A549 (cell line): ENCODE measurements around the gene MSI2. TPM values are rescaled to one million over a fixed set of nuclear protein-coding genes. Genes with fewer than 3 reads are reported as not detected.

ENCODE experiments used
- ATAC-seq, 2 experiments: fragments of 200-7000 bp in 1 of 2; fragments of >200 bp in 1 of 2; cut with Nextera tagmentation in 1 of 2; cut with Tn5 transposase in 1 of 2; 3 replicates each; pipeline versions ENCODE4 v1.8.0 to v1.9.1; 2018 to 2020; ENCODE audit warnings: mild to moderate bottlenecking in 1 of 2, moderate library complexity in 1 of 2
- CTCF ChIA-PET: fragments of 300-600 bp; sonication (Branson Sonifier 250); formaldehyde crosslinking; extraction: SDS; loops from one replicate; lab custom pipeline; 2021; ENCODE audit warnings: antibody characterized with exemption, inconsistent platforms; lab: Yijun Ruan, JAX
- POLR2A ChIA-PET: fragments of 350-600 bp; formaldehyde crosslinking; extraction: SDS; loops from one replicate; lab custom pipeline; 2021; ENCODE audit warnings: antibody characterized with exemption, inconsistent platforms; lab: Yijun Ruan, JAX
- DNase-seq, 2 experiments: peaks; one replicate each; pipeline versions ENCODE4 v3.0.0 to v3.0.0-alpha.2; 2011 to 2016; ENCODE audit warnings: low read depth in 1 of 2, low spot score in 1 of 2
- FAIRE-seq: peaks from 2 replicates; lab custom pipeline; 2011; peaks lifted over from hg19 to GRCh38; lab: Jason Lieb, UNC
- H3K27ac ChIP-seq, 2 experiments: fragments of >200 bp; sonication (Bioruptor Twin); formaldehyde crosslinking; 3 replicates each; pipeline ENCODE4 v1.5.1; 2016 to 2017
- H3K4me1 ChIP-seq: fragments of >200 bp; sonication (Bioruptor Twin); formaldehyde crosslinking; 3 replicates; pipeline ENCODE4 v1.6.1; 2016
- H3K4me2 ChIP-seq: fragments of >200 bp; sonication (Bioruptor Twin); formaldehyde crosslinking; 3 replicates; pipeline ENCODE4 v1.6.1; 2016
- H3K4me3 ChIP-seq: fragments of >200 bp; sonication (Bioruptor Twin); formaldehyde crosslinking; 3 replicates; pipeline ENCODE4 v1.5.1; 2016
- H3K9me3 ChIP-seq: fragments of >200 bp; sonication (Bioruptor Twin); formaldehyde crosslinking; 3 replicates; pipeline ENCODE4 v1.6.1; 2016
- CBX8 ChIP-seq: fragments of 200-600 bp; sonication (generic); IDR thresholded peaks from 2 replicates; pipeline ENCODE4 v1.6.1; 2016
- CHD4 ChIP-seq: fragments of 200-600 bp; sonication (generic); IDR thresholded peaks from 2 replicates; pipeline ENCODE4 v1.6.1; 2016; ENCODE audit warnings: antibody characterized with exemption, mild to moderate bottlenecking, borderline replicate concordance
- EHMT2 ChIP-seq: fragments of 200-600 bp; sonication (generic); IDR thresholded peaks from 2 replicates; pipeline ENCODE4 v1.6.1; 2016; ENCODE audit warnings: antibody characterized with exemption, low read depth, mild to moderate bottlenecking, moderate library complexity
- ESRRA ChIP-seq: fragments of 150-350 bp; IDR thresholded peaks from 2 replicates; pipeline ENCODE4 v1.6.1; 2014; ENCODE audit warnings: mild to moderate bottlenecking, low read length, borderline replicate concordance
- FOSB ChIP-seq: fragments of 250-450 bp; sonication (Bioruptor Pico); IDR thresholded peaks from 2 replicates; pipeline ENCODE4 v1.5.0; 2020; ENCODE audit warnings: mild to moderate bottlenecking, moderate library complexity
- FOXS1 ChIP-seq: fragments of 250-450 bp; sonication (Bioruptor Pico); IDR thresholded peaks from 2 replicates; pipeline ENCODE4 v1.5.0; 2020; ENCODE audit warnings: mild to moderate bottlenecking, moderate library complexity
- HEYL ChIP-seq: fragments of 250-450 bp; sonication (Bioruptor Pico); IDR thresholded peaks from 2 replicates; pipeline ENCODE4 v1.8.0; 2021; ENCODE audit warnings: mild to moderate bottlenecking, moderate library complexity
- HOXA7 ChIP-seq: fragments of 250-450 bp; sonication (Bioruptor Pico); IDR thresholded peaks from 2 replicates; pipeline ENCODE4 v1.5.0; 2020; ENCODE audit warnings: mild to moderate bottlenecking, moderate library complexity
- HOXB13 ChIP-seq: fragments of 250-450 bp; sonication (Bioruptor Pico); IDR thresholded peaks from 2 replicates; pipeline ENCODE4 v1.5.0; 2020; ENCODE audit warnings: low read depth, mild to moderate bottlenecking, moderate library complexity
- KDM5A ChIP-seq: fragments of 200-600 bp; sonication (generic); IDR thresholded peaks from 2 replicates; pipeline ENCODE4 v1.6.1; 2016; ENCODE audit warnings: antibody characterized with exemption, mild to moderate bottlenecking
- MAZ ChIP-seq: fragments of 150-350 bp; IDR thresholded peaks from 2 replicates; pipeline ENCODE4 v1.6.1; 2014; ENCODE audit warnings: antibody characterized with exemption, low read depth, low read length, borderline replicate concordance
- NPAS2 ChIP-seq: fragments of 250-450 bp; sonication (Bioruptor Pico); IDR thresholded peaks from 2 replicates; pipeline ENCODE4 v1.8.0; 2022; ENCODE audit warnings: mild to moderate bottlenecking, moderate library complexity, borderline replicate concordance
- PHF8 ChIP-seq: fragments of 200-600 bp; sonication (generic); IDR thresholded peaks from 2 replicates; pipeline ENCODE4 v1.6.1; 2016; ENCODE audit warnings: low read depth, mild to moderate bottlenecking, antibody characterized with exemption, moderate library complexity, borderline replicate concordance
- POLR2A ChIP-seq: IDR thresholded peaks from 2 replicates; pipeline ENCODE4 v1.6.1; 2012; ENCODE audit warnings: mild to moderate bottlenecking, low read length
- RAD21 ChIP-seq, 2 experiments: fragments of >200 bp in 1 of 2; sonication (Bioruptor Twin) in 1 of 2; formaldehyde crosslinking in 1 of 2; IDR thresholded peaks in 1 of 2; conservative IDR thresholded peaks in 1 of 2; 2 replicates in 1 of 2; 3 replicates in 1 of 2; pipeline ENCODE4 v1.6.1; 2012 to 2018; ENCODE audit warnings: inconsistent platforms in 1 of 2
- RARB ChIP-seq: fragments of 250-450 bp; sonication (Bioruptor Pico); IDR thresholded peaks from 2 replicates; pipeline ENCODE4 v1.8.0; 2021; ENCODE audit warnings: mild to moderate bottlenecking, moderate library complexity
- RFX5 ChIP-seq: fragments of 450-650 bp; IDR thresholded peaks from 2 replicates; pipeline ENCODE4 v1.7.1; 2014; ENCODE audit warnings: antibody characterized with exemption, mild to moderate bottlenecking, moderate library complexity
- SREBF2 ChIP-seq: fragments of 450-650 bp; IDR thresholded peaks from 2 replicates; pipeline ENCODE4 v1.6.1; 2014; ENCODE audit warnings: mild to moderate bottlenecking, moderate library complexity
- TP53 ChIP-seq: fragments of 250-450 bp; sonication (Bioruptor Pico); IDR thresholded peaks from 2 replicates; pipeline ENCODE4 v1.5.0; 2021; ENCODE audit warnings: mild to moderate bottlenecking, moderate library complexity
- ZFP36 ChIP-seq: fragments of 450-650 bp; IDR thresholded peaks from 2 replicates; pipeline ENCODE4 v1.6.1; 2014; ENCODE audit warnings: borderline replicate concordance; ENCODE audit not compliant: partially characterized antibody
- ZNF302 ChIP-seq: fragments of 250-450 bp; sonication (Bioruptor Pico); IDR thresholded peaks from 2 replicates; pipeline ENCODE4 v1.9.0; 2021; ENCODE audit warnings: inconsistent platforms, mild to moderate bottlenecking, moderate library complexity
- ZSCAN20 ChIP-seq: fragments of 250-450 bp; sonication (Bioruptor Pico); IDR thresholded peaks from 2 replicates; pipeline ENCODE4 v1.8.0; 2022; ENCODE audit warnings: mild to moderate bottlenecking, moderate library complexity
- WGBS: methylation state at CpG from one replicate; pipeline ENCODE4 v1.1.6; 2017; ENCODE audit errors: missing lambda C conversion rate; 5-methylcytosine and 5-hydroxymethylcytosine counted together
- polyA plus RNA-seq, 4 experiments: library from polyadenylated mRNA; depleted of rRNA in 3 of 4; stranded (reverse); fragments of >200 nt; fragmentation: RNase III in 1 of 4; extraction: RNeasy Plus Mini Kit Qiagen cat#74134 plus additional on column Dnase treatment in 1 of 4; gene quantifications; 2 replicates in 3 of 4; 3 replicates in 1 of 4; pipeline ENCODE4 v1.2.3, GENCODE V29; 2011 to 2017
- TF ChIP-seq, protein P1 (sequence below): IDR thresholded peaks from 2 replicates; pipeline ENCODE4 v1.6.1; 2012
- TF ChIP-seq, protein P2 (sequence below): fragments of 250-450 bp; sonication (Bioruptor Pico); IDR thresholded peaks from 2 replicates; pipeline ENCODE4 v1.5.0; 2020; ENCODE audit warnings: low read depth, mild to moderate bottlenecking, moderate library complexity
- TF ChIP-seq, protein P3 (sequence below): fragments of >200 bp; sonication (Bioruptor Twin); formaldehyde crosslinking; IDR thresholded peaks from 3 replicates; pipeline ENCODE4 v1.6.1; 2016
- TF ChIP-seq, protein P4 (sequence below): fragments of 250-450 bp; sonication (Bioruptor Pico); IDR thresholded peaks from 2 replicates; pipeline ENCODE4 v1.5.0; 2021; ENCODE audit warnings: mild to moderate bottlenecking, moderate library complexity, borderline replicate concordance

The MSI2 gene
- polyA plus RNA-seq, 2 of the 4 experiments (the other 2 are of a cell fraction): 43.6 to 44.4 TPM

DNA sequence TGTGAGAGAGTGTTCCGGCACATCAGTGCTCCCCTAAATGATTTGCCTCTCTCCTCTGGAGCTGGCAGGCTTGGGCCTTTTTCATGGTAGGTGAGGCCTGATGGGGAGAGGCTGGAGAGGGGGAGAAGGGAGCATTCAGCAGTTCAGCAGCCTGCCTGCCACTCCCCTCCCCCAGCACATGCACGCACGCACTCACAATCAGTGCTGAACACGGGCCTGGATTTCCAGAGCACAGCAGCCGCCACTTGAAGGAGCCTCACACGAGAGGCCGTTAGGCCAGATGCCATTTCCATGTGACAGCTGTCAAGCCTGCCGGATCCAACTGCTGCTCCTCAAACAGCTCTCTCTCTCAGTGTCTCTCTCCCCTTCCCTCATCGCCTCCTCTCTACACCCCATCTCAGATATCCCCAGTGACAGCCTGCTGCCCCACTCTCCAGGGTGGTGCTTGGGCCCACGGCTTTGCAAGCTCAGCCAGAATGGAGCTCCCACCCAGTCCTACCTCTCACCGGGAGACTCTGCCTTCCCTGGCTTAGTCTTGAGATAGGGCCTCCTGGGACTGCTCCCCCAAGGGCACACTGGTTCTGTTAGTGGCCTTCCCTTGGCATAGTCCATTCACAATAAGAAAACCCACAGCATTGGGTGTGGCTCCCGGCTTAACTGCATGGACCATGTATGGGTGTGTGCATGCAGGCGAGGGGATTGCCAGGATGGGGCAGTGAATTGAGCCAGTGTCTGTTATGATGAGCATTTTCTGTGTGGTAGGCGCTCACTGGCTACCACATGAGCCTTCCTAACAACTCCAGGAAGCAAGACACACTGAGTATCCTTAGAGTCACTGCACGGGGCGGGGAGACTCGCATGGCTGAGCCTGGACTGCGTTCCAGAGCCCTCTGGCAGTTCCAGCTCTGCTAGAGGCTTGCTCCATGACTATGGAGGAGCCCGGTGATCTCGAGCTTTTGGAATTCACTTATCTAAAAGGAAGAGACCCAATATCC is 262.6 kb downstream of the MSI2 start:
- TF ChIP-seq POLR2A: no peak
- no peak for TF ChIP-seq RARB
- WGBS: 85% methylated on average over 20 of the region's 20 CpGs
- DNase-seq (peak in 1 of 2 experiments; percentile 48), ATAC-seq (peak in 1 of 2 experiments; percentile 57; a peak in 4 of 6 replicates), FAIRE-seq (no peak)
- Histone ChIP-seq H3K4me3 (no peak overlapping the region), H3K9me3 (peaks cover 3% of the 10 kb centered on the region; the same call in 1 of the 3 replicates), H3K27ac (peak overlapping the region; percentile 67 to 80), H3K4me2 (peak overlapping the region; percentile 63), H3K4me1 (peaks cover 84% of the 10 kb centered on the region)
- ChIA-PET POLR2A (no interaction called here), CTCF (interaction anchor here (1.1 to 3.1 kb wide), 8 partner anchors 7 to 276 kb away, joined by 3 to 16 read pairs (median 4); no protein-coding TSS in a partner anchor)

DNA sequence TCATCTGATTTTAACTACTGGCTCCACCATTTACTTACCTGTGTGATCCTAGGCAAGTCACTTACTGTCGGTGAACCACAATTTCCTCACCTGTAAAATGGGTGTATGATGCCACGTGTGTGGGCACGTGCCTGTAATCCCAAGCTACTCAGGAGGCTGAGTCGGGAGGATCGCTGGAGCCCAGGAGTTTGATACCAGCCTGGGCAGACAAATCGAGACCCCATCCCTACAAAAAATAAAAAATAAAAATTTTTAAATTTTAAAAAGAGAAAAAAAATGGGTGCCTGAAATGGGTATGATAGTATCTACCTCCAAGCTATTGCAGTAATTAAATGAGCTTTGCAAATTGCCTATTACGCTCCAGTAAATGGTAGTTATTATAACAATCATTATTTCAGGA is 263.5 kb downstream of the MSI2 start:
- ChIA-PET POLR2A (no interaction called here), CTCF (interaction anchor here (0.6 to 3.1 kb wide), 6 partner anchors 8 to 597 kb away, joined by 3 to 16 read pairs (median 4); no protein-coding TSS in a partner anchor)
- FAIRE-seq (no peak), DNase-seq (no peak), ATAC-seq (no peak)
- TF ChIP-seq KDM5A: no peak
- TF ChIP-seq ZSCAN20 (CRISPR knock-in tag): no peak
- TF ChIP-seq RAD21 (conservative IDR thresholded peaks at IDR 0.05 in 1 of 2, IDR thresholded peaks at IDR 0.05 in 1 of 2): no peak
- TF ChIP-seq EHMT2: no peak
- no peak for TF ChIP-seq RARB
- TF ChIP-seq SREBF2: no peak
- no peak for TF ChIP-seq ESRRA
- no peak for TF ChIP-seq HOXB13 (CRISPR knock-in tag)
- TF ChIP-seq CBX8: no peak
- no peak for TF ChIP-seq HEYL
- TF ChIP-seq ZFP36: no peak
- no peak for TF ChIP-seq TP53 (CRISPR knock-in tag)
- TF ChIP-seq HOXA7: no peak
- no peak for TF ChIP-seq FOXS1 (CRISPR knock-in tag)
- TF ChIP-seq, protein P1, sequence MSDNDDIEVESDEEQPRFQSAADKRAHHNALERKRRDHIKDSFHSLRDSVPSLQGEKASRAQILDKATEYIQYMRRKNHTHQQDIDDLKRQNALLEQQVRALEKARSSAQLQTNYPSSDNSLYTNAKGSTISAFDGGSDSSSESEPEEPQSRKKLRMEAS: no peak
- no peak for TF ChIP-seq CHD4
- TF ChIP-seq NPAS2 (CRISPR knock-in tag): no peak
- H3K9me3 ChIP-seq: peaks cover 3% of the 10 kb centered on the region; the same call in 1 of the 3 replicates
- peak overlapping the region; percentile 67 to 80 for H3K27ac ChIP-seq
- H3K4me3 ChIP-seq: no peak overlapping the region
- peaks cover 84% of the 10 kb centered on the region for H3K4me1 ChIP-seq
- peak overlapping the region; percentile 63; the same call in 1 of the 3 replicates for H3K4me2 ChIP-seq
- WGBS: 96% methylated on average over 7 of the region's 7 CpGs

DNA sequence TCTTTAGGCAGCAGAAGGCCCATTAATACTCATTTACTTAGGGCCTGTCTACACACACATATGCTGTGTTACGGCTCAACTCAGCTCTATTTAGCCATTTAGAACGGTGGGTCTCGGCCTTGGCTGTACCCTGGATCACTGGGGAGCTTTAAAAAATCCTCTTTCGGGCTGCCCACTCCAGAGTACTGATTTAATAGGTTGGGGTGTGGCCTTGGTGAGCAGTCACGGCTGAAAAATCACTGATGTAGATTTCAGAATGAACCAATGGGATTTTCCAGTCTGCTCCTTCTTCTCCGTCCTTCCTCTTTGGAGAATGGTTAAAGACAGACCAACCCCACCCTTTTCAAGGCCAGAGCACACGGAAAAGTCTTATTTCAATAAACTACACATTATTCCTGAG is 265.3 kb downstream of the MSI2 start:
- Histone ChIP-seq H3K27ac (peak overlapping the region; percentile 85 to 92; a peak in 5 of 6 replicates), H3K4me3 (no peak overlapping the region), H3K4me2 (no peak overlapping the region), H3K4me1 (peaks cover 78% of the 10 kb centered on the region), H3K9me3 (0 out of 3 replicates have a peak, but pooled peaks cover 3% of the 10 kb centered on the region)
- CTCF ChIA-PET: interaction anchor here (2.4 kb wide), 1 partner anchor 278 kb away, joined by 12 read pairs; no protein-coding TSS in a partner anchor
- ATAC-seq (no peak), DNase-seq (no peak), FAIRE-seq (no peak)
- WGBS: 87% methylated on average over 7 of the region's 7 CpGs
- TF ChIP-seq CBX8 (no peak), RFX5 (no peak), ESRRA (no peak), FOSB (no peak), MAZ (no peak), ZSCAN20 (CRISPR knock-in tag) (no peak), RAD21 (conservative IDR thresholded peaks at IDR 0.05 in 1 of 2, IDR thresholded peaks at IDR 0.05 in 1 of 2) (no peak), NPAS2 (CRISPR knock-in tag) (no peak), ZNF302 (CRISPR knock-in tag) (no peak), PHF8 (no peak)
- TF ChIP-seq, protein P2, sequence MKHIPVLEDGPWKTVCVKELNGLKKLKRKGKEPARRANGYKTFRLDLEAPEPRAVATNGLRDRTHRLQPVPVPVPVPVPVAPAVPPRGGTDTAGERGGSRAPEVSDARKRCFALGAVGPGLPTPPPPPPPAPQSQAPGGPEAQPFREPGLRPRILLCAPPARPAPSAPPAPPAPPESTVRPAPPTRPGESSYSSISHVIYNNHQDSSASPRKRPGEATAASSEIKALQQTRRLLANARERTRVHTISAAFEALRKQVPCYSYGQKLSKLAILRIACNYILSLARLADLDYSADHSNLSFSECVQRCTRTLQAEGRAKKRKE (CRISPR knock-in tag): no peak
- TF ChIP-seq, protein P3, sequence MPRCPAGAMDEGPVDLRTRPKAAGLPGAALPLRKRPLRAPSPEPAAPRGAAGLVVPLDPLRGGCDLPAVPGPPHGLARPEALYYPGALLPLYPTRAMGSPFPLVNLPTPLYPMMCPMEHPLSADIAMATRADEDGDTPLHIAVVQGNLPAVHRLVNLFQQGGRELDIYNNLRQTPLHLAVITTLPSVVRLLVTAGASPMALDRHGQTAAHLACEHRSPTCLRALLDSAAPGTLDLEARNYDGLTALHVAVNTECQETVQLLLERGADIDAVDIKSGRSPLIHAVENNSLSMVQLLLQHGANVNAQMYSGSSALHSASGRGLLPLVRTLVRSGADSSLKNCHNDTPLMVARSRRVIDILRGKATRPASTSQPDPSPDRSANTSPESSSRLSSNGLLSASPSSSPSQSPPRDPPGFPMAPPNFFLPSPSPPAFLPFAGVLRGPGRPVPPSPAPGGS: no peak
- TF ChIP-seq, protein P4, sequence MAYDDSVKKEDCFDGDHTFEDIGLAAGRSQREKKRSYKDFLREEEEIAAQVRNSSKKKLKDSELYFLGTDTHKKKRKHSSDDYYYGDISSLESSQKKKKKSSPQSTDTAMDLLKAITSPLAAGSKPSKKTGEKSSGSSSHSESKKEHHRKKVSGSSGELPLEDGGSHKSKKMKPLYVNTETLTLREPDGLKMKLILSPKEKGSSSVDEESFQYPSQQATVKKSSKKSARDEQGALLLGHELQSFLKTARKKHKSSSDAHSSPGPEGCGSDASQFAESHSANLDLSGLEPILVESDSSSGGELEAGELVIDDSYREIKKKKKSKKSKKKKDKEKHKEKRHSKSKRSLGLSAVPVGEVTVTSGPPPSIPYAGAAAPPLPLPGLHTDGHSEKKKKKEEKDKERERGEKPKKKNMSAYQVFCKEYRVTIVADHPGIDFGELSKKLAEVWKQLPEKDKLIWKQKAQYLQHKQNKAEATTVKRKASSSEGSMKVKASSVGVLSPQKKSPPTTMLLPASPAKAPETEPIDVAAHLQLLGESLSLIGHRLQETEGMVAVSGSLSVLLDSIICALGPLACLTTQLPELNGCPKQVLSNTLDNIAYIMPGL (CRISPR knock-in tag): no peak
- POLR2A ChIA-PET: no interaction called here
